HG02973 (cell line): ENCODE measurements around the gene PARP2.
"Not testable (repeated sequence)": the region's sequence is repeated elsewhere in the genome, so short reads cannot be mapped to it uniquely, and the experiment has no call there.

ENCODE experiments used
- ATAC-seq: cut with Tn5 transposase; IDR thresholded peaks from one replicate; pipeline ENCODE4 v1.9.1; 2021; ENCODE audit warnings: moderate library complexity; ENCODE audit not compliant: unreplicated experiment

Gene PARP2, protein sequence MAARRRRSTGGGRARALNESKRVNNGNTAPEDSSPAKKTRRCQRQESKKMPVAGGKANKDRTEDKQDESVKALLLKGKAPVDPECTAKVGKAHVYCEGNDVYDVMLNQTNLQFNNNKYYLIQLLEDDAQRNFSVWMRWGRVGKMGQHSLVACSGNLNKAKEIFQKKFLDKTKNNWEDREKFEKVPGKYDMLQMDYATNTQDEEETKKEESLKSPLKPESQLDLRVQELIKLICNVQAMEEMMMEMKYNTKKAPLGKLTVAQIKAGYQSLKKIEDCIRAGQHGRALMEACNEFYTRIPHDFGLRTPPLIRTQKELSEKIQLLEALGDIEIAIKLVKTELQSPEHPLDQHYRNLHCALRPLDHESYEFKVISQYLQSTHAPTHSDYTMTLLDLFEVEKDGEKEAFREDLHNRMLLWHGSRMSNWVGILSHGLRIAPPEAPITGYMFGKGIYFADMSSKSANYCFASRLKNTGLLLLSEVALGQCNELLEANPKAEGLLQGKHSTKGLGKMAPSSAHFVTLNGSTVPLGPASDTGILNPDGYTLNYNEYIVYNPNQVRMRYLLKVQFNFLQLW

DNA sequence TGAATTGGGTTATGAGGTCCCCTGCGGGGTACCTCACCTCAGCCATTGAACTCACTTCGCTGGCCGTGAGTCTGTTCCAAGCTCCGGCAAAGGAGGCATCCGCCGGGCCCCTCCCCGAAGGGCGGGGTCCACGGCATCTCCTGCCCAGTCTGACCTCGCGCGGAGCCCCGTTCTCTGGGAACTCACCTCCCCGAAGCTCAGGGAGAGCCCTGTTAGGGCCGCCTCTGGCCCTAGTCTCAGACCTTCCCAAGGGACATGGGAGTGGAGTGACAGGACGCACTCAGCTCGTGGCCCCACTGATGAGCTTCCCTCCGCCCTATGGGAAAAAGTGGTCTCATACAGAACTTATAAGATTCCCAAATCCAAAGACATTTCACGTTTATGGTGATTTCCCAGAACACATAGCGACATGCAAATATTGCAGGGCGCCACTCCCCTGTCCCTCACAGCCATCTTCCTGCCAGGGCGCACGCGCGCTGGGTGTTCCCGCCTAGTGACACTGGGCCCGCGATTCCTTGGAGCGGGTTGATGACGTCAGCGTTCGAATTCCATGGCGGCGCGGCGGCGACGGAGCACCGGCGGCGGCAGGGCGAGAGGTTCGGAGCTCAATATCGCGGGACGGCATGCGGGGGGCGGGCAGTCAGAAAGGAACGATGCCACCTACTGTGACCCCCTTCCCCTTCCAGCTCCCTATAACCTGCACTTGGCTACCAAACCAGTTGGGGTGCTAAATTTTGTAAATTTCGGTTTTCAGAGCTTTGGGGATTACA is at the start of gene PARP2:
Gene PARP2 (plus strand): TSS at position 544 of the 770 bp plus-strand sequence. CDS start 7 bp downstream, at position 551.
- ATAC-seq, result peak; percentile 89

DNA sequence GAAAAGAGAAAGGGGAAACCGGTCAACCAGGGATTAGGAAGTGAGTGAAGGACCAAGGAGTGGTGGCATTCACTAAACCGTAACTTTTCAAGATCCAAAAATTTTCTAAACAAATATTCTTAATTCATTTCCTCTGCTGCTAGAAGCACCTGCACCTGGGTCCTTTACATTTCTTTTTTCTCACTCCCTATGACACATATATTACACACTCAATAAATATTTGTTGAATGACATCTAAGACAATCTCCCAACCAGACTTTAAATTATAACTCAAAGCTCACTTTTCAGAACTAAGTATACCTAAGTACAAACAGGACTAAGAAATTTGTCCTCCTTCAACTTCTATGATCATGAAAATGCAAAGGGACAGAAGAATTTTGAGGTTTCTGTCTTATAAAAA is 48.8 kb upstream of the PARP2 start:
- no peak for ATAC-seq

DNA sequence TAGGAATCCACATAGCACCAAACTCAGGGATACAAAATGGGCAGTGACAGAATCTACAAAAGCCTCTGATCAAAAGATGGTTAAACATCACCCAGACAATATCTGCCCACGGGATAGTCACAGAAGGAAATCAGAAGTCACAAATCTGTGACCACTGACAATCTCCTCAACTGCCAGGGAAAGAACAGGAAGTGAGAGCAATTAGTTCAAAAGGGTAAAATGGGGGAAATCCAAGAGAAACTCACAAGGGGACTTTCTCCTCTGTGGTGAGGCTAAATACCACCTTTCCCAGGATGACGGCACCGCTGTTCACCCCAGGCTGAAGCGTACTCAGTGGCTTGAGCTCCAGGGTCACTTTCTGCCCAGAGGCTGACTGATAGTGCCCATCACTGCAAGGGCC is 48.4 kb upstream of the PARP2 start:
- peak; percentile 84 for ATAC-seq

DNA sequence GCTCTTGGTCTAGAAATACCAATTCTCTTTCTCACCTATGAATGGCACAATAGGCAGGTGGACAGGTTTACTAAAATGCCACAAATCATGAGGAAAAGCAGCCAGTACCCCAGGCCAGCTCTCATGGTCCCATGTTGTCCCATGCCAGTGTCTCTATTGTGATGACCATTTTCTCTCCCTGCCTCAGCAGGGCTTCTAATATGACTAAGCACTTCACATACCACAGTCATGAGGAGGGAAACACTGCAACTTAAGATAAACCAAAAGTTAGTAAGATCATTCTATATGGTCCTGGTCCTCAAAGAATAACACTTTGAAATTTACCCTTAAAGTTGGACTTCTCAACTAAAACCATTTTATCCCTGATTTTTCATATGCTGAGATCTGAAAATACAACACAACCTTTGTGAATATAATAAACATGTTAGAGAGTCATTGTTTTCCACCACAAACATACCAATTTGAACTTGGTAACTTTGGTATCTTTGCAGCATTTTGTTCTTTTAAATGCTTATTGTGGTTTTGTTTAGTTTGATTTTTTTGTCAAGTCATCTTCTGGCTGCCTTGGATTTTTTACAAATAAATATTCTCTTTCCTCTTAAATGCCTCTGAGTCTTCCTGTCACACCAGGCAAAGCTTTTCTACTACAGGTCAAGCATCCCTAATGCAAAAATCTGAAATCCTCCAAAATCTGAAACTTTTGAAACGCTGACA is 41.2 kb upstream of the PARP2 start:
- ATAC-seq, result no peak

DNA sequence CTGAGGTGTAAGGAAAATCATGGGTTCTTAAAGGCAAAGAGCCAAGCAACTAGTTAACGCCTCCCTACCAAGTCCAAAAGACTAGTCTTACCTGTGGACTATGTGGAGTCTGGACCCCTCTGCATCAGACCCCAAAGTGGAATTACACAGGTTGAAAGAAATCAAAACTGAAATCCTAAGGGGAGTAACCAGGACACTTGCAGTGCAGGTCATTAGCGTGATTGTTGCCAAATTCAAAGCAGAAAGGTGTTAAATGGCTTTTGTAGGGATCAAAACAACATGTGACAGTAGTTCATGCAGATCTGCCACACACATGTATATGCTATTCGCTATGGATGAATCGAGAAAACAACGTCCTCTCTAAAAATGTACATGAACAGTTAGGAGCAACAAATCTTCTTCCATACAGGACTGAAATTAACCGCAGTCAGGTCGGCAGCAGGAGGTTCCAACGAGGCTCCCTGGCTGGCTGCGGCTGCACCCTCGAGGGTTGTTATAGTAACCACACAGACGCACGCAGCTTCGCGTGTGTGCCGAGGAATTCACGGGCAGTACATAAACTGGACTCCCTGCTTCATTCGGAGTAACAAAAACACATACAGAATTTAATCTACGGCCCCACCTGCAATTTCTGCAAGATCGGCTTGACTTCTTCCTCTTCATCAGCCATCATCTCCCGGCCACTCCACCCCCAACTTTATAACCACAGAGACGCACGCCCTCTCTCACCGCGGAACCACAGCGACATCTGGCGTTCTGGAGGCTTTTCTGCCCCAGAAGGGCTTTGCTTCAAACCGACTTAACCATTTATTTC is 38.0 kb upstream of the PARP2 start, which contains the start of gene TTC5:
Gene TTC5 (minus strand): TSS at position 687 of the 814 bp plus-strand sequence. CDS start 14 bp downstream, at position 673.
- peak; percentile 89 for ATAC-seq

DNA sequence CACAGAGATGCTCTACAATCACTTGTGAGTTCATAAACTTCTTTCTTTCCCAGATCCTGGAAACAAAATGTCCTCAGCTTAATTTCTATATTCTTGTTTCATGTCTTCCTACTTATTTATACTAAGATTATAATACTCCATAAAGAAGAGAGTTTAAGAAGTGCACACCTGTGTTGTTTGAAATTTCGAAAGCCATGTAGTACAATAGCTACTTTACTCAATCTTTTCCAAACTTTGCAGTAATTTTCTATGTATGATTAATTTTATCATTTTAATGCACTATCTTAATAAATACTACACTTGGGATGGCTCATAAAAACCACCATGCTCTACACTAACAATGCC is 37.4 kb upstream of the PARP2 start:
- ATAC-seq, result no peak

DNA sequence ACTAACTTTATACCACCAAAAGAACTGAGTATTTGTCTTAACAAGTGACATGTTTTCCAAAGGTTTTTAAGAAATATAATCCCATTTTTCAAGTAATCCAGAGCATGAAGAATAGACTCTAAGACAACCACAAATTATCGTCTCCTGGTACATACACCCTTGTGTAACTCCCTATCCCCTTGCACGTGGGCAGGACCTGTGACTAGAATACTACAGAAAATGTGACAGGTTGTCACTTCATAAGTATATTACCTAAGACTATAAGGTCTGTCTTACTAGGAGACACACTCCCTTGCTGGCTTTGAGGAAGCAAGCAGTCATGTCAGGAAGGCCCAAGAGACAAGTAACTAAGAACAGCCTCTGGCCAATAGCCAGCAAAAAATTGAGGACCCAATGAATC is 29.4 kb upstream of the PARP2 start:
- no peak for ATAC-seq

DNA sequence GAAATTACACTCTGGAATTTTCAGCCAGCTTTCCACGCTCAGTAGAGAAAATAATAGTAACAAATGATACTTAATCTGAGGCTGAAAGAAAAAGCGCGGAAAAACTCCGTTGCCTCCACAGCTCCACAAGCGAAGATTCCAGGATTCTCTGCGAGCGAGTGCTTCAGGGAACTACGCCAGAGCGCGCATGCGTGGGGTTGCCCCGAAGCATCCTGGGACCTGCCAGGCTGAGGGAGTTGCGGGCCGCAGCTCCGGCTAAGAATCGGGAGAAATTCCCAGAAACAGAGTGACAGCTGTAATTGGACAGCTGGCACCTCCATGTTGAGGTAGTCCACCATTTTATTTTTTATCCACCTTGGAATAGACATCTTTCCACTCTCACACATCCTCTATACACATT is 25.7 kb upstream of the PARP2 start:
- ATAC-seq, result no peak

DNA sequence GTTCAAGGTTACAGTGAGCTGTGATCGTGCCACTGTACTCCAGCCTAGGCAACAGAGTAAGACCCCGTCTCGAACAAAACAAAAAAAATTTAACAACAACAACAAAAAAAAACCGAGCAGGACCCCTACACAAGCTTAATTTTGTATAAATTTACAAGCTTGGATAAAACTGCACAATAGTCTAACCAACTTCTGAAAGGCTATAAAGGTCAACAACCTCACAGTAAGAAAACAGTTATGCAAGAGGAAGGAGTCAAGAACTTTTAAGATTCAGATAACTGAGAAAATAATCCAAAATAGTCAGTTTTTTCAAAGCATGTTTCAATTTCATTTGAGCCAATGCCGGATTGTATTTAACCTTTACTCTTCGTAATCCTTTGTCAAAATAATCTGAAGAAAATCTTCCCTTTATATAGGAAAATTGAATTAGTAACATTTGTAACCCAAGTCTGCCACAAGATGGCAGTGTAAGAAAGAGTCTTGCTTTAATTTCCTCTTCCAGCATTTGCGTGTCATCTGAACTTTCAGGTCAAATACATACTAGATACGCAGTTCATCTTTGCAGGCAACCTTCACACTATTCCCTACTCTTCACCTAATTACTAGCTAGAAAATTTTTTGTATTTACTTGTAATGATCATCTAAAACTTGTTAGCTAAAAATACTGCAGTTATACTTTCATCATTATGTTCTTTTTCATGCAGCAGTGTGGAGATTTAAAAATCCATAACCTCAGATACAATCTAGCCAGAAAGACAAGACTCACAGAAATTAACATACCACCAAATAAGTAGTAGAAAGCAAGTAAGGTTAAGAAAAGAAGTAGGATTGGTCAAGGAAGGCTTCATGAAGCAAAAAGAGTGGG is 16.2 kb upstream of the PARP2 start:
- ATAC-seq, result peak; percentile 55

DNA sequence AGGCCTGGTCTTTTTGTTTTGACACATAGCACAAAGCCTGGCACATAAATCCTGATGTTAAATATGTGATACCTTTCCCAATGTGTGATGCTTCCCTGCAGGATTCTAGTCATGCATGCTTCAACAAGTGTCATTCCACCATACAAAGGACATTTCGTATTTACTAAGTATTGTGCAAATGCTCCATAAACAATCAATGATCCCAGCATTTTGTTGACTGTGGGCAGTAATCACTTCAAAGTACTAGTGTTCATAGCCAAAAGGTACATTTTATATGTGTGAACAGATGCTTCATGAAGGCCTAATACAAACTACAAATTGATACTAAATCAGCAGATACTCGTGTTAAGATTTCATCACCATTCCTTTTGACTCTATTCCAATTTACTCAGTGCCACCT is 14.7 kb upstream of the PARP2 start:
- no peak for ATAC-seq

DNA sequence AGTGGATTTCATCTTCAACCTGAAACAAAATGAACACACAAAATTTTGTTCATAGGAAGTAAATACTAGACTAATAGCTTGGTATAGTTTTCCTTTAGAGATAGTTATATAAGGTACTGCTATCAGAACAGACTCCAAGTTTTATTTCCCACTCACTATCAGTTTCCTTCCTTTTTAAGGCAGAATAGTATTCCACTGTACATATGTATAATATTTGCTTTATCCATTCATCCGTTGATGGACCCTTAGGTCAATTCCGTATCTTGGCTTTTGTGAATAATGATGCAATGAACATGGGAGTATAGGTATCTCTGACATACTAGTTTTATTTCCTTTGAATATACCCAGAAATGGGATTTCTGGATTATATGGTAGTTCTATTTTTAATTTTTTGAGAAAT is 14.1 kb upstream of the PARP2 start:
- no peak for ATAC-seq

DNA sequence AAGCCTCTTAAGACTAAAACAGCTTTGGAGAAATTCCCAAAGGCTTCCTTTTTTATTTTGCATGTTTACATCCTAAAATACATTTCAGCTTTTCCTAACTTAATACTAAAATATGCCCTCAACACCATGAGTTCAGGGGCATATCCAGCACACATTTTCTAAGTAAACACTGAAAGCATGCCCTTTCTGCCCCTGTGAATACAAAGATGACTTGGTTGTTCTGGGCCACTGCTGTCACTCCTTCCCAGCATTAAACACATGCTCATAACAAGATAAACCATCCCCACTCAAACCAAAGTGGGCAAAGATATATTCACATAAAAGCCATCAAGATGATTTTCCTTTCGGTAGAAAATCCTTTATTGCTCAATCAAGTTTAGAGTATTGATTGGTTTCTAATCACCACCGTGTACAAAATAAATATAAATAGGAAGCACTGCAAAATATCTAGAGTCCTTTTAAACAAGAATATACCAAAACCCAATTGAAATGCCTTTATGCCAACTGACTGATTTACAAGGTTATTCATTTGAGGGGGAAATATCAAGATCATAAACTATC is 12.3 kb upstream of the PARP2 start:
- no peak for ATAC-seq

DNA sequence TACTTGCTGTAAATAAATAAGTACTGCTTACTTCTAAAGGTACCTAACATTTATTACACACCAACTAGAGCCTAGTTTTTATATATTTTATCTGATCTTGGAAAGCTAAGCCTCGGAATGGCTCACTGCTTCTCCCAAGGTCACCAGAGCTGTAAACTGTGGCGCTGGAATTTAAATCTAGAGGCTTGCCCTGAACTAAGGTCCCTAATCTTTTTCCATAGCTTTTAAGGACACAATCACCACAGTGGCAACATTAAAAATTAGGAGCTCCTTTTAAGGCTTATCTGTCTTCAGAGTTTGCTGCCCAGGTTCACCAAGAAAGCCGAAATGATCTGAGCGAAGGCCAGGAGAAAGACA is 11.0 kb upstream of the PARP2 start:
- no peak for ATAC-seq

DNA sequence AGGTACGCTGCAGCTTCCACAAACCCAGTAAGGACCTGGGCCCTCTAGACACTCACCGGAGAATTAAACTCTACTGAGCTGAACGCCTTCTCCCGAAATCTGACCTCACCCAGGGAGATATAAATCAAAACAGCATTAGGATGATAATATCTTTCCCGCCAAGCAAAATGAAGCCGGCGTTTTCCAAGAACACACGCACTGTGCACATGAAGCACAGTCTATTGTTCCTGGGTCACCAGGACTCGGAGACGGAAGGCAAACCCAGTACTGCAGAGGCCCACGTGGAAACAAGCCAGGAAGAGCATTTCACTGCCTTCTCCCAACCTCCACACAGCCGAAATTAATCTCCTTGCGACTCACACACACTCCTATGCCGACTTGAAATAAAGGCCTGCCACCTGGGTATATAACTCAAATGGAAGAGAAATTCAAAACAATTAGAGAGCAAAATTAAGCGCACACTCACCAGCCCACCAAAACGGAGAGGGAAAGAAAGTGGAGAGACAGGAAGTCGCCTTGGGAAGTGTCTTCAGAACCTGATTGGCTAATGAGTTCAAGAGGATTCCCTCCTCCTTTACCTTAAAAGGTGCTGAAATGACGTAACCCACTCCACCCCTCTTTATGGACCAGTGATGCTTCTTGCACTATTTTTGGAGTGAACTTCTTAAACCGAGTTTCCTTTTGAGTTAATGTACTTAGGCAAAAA is 10.5 kb upstream of the PARP2 start, which contains the start of gene CCNB1IP1:
Gene CCNB1IP1 (minus strand): TSS at position 492 of the 706 bp plus-strand sequence. CDS start 16,756 bp downstream, outside the sequence.
- peak; percentile 97 for ATAC-seq

DNA sequence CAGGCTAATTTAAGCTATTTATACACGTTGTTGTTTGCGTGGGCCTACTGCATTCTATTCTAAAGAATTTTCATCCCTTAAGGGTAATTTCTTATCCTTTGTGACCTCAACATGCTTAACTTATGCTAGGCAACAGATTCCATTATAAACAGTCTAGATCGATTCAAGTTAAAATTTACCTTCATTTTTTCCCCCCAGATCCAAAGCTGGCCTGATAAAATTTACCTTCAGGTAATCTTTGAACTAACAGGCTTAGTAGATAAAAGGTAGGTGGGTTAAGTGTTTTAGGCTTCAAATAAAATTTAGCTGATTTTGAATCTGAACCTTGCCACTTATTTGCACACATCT is 10.0 kb upstream of the PARP2 start:
- no peak for ATAC-seq

DNA sequence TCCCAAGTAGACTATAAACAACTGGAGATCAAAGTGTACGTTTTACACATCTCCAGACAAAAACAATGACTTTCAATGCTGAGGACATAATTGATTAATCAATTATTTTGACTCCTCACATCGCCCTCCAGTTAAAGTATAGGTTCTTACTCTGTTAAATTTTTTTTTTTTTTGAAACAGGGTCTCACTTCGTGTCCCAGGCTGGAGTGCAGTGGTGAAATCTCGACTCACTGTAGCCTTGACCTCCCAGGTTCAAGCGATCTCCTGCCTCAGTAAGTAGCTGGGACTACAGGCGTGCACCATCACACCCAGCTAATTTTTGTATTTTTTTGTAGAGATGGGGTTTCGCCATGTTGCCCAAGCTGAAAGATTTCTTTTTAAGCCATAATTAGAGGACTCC is 9.4 kb upstream of the PARP2 start:
- ATAC-seq, result no peak

DNA sequence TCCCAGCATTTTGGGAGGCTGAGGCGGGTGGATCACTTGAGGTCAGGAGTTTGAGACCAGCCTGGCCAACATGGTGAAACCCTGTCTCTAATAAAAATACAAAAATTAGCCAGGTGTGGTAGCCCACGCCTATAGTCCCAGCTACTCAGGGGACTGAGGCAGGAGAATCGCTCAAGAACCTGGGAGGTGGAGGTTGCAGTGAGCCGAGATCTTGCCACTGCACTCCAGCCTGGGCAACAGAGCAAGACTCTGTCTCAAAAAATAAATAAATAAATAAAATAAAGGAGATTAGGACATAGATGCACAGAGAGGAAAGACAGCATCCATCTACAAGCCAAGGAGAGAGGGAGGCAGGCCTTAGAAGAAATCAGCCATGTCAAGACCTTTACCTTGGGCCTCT is 2.4 kb upstream of the PARP2 start:
- ATAC-seq, result not testable (repeated sequence)

DNA sequence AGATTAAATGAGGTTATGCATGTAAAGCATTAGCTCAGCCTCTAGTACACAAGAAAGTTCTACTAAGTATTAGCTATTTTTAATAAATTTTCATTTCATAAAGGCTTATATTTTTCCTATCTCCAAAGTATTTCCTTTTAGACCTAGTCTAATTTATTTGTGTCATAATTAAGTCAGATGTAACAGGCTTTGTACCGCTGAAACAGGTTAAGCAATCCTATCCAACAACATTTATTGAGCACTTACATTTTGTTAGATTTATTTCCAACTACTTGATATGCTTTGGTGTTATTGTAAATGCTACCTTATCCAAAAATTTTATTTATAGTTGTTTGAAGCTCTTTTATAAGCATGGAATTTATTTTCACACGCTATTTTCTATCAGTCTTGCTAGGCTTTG is 1.8 kb upstream of the PARP2 start:
- ATAC-seq, result no peak

DNA sequence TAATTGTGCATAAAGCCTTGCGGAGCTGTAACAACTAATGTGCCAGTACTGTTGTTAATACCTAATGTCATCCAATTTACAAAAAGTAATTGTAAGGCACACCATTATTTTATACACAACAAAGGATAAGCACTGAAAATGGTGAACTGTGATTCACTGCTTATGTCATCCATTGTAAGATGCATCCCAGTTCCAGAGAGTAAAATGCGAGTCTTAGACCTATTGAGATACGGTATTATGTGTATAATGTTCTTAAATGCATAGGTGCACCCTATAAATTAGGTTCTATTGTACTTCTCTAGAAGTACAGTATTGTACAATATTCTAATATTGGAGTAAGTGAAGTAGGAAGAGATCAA is 406 bp downstream of the PARP2 start:
- ATAC-seq, result no peak
